D721Med (cell line): ENCODE data around the gene USP40.
"Not testable (repeated sequence)": the region's sequence is repeated elsewhere in the genome, so short reads cannot be mapped to it uniquely, and the experiment has no call there.

ENCODE experiments used
- DNase-seq: peaks from one replicate; pipeline ENCODE4 v3.0.0; 2011; ENCODE audit warnings: low spot score; ENCODE audit not compliant: insufficient read length
- FAIRE-seq: peaks from 2 replicates; lab custom pipeline; 2011; peaks lifted over from hg19 to GRCh38; lab: Jason Lieb, UNC
- CTCF ChIP-seq: IDR thresholded peaks from 2 replicates; pipeline ENCODE4 v1.5.1; 2012; ENCODE audit warnings: mild to moderate bottlenecking, control low read depth; ENCODE audit not compliant: insufficient read depth; ENCODE audit errors: missing control alignments

USP40 gene

GRCh38 chr2:233598952-233599351 lies 32.4 kb upstream of the USP40 start:
- TF ChIP-seq CTCF = no peak
- FAIRE-seq (no peak), DNase-seq (no peak)

- DNase-seq = no peak
- TF ChIP-seq CTCF = no peak
- FAIRE-seq = no peak
These were observed 30.9 kb upstream of the USP40 start for GRCh38 chr2:233597522-233597921.

GRCh38 chr2:233593201-233593600 lies 26.6 kb upstream of the USP40 start:
- TF ChIP-seq CTCF = no peak
- no peak for FAIRE-seq
- DNase-seq = no peak

- DNase-seq, FAIRE-seq: not testable (repeated sequence)
These were observed 26.1 kb upstream of the USP40 start for GRCh38 chr2:233592706-233593105.

- FAIRE-seq (peak; percentile 80), DNase-seq (no peak)
- no peak for TF ChIP-seq CTCF
These were observed 21.8 kb upstream of the USP40 start for GRCh38 chr2:233588400-233588799.

GRCh38 chr2:233584210-233584609 lies 17.6 kb upstream of the USP40 start:
- FAIRE-seq (no peak), DNase-seq (no peak)
- TF ChIP-seq CTCF = no peak

GRCh38 chr2:233583217-233583965 lies 16.8 kb upstream of the USP40 start:
- not testable (repeated sequence) for FAIRE-seq, DNase-seq

- not testable (repeated sequence) for DNase-seq, FAIRE-seq
These were observed 10.8 kb upstream of the USP40 start for GRCh38 chr2:233577341-233577740.

GRCh38 chr2:233572468-233572867 lies 5.9 kb upstream of the USP40 start:
- TF ChIP-seq CTCF = no peak
- FAIRE-seq (no peak), DNase-seq (no peak)
